Heart left ventricle (tissue), 13 donors: ENCODE measurements around the gene C1orf50.

Experiments
- CTCF ChIP-seq, 12 donors: fragments of 200-600 bp; sonication (generic) in 4 of 12; IDR thresholded peaks; one replicate each; pipeline versions ENCODE4 v1.5.0 to v1.8.0; 2018 to 2022; ENCODE audit warnings: antibody characterized with exemption in 12 of 12, mild to moderate bottlenecking in 5 of 12
- POLR2A ChIP-seq, 2 donors: fragments of 450-650 bp; IDR thresholded peaks; one replicate each; pipeline ENCODE4 v1.6.1; 2017; ENCODE audit warnings: antibody characterized with exemption in 2 of 2, mild to moderate bottlenecking in 2 of 2, moderate library complexity in 2 of 2
- donor health status: ischemic (EF 13 %, LVEDD 7.1; RV severe dilation, severe dysfunction).
- donor health status: DM: no; HTN: yes; CAD: no.
- donor health status: DM: no; HTN: no; CAD: no.
- donor health status: ischemic (EF 25% LVEDD 6.9; RV normal size, moderate dysfunction).
- donor health status: ischemic (EF 25% LVEDD 5.7; RV mildly dilated, moderate dysfunction).
- donor health status: ischemic (EF 35%, LVEDD 5.7; RV mildly dilated, moderate dysfunction).
- donor health status: nonischemic (EF 11% LVEDD 7.7; RV severe dilation, severe dysfunction).
- donor health status: DM: yes; HTN: yes; CAD: no.
- donor health status: PGD.
- donor health status: ischemic (EF 29% LVEDD 5.4; RV normal size, mild dysfunction).
- donor health status: nonischemic (EF 23%, LVEDD 6.1; RV moderate dilation, normal function).

DNA sequence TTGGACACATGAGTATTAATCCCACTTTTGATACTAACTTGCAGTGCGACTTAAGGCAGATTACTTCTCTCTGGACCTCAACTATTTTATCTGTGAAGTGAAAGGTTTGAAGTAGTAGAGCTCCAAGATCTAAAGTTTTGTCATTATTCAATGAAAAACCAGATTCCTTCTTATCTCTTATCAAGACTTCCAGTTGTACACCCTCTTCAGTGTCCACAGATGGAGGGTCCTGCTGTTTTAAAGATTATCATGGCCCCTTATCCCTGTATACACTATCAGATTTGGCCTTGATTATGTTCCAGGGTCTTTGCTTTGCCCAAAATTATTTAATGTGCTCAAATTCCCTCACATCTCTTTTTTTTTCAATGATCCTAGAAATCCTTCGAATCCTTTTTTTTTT is 1.1 kb downstream of the C1orf50 start:
- no peak for TF ChIP-seq POLR2A (IDR thresholded peaks at IDR 0.05)
- TF ChIP-seq CTCF (IDR thresholded peaks at IDR 0.05) = no peak
